Measurements from ENCODE around the gene GPRC5C. TPM values are rescaled to one million over a fixed set of nuclear protein-coding genes. Genes with fewer than 3 reads are reported as not detected.

Gene GPRC5C
- total and polyA plus RNA-seq, 2 of the 13 experiments (the other 11 are each of a cell fraction or from before 2014, with no cell fraction given): 85.6 to 300 TPM

DNA sequence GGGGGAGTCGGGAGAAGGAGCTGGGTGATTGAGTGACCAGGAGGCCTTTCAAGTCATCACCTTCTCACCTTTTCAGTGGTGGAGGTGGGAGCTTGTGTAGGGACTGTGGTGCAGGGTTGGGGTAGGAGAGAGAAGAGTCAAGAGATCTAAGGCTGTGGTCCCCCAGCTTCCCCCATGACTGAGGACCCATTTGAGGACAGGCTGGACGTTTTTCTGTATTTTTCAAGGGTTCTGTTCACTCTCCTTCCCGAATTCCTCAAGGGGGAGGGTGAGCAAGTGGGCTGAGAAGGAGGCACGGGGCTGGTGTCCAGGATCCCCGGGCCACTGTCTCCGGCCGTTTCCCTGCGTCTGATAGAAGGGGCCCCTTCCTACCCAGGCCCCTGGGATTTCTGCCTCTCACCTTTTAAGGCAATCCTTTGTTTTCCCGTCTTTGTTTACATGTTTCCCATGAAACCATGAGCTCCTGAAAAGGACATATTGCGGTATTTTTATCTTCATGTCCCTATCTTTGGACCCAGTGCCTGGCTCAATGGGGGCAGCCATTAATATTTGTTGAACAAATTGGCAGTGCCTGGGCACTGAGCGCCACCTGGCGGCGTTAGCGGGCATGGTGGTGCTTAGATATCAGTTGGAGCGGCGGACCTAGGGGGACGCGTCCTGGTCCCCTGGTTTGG is 25.4 kb downstream of the GPRC5C start (continued):
- TF ChIP-seq HNF4G (IDR thresholded peaks at IDR 0.05; ENCODE audit: borderline replicate concordance, low read depth, low read length) (no peak), HNF4G (CRISPR knock-in tag; IDR thresholded peaks at IDR 0.05; ENCODE audit: borderline replicate concordance, low read depth) (no peak), HOXA3 (CRISPR knock-in tag; IDR thresholded peaks at IDR 0.05) (0 out of 2 replicates have a peak, but pooled peaks have one; percentile 37), ZSCAN30 (CRISPR knock-in tag; IDR thresholded peaks at IDR 0.05) (no peak), HES4 (CRISPR knock-in tag; IDR thresholded peaks at IDR 0.05; ENCODE audit: borderline replicate concordance) (no peak), CBX5 (CRISPR knock-in tag; IDR thresholded peaks at IDR 0.05; ENCODE audit: borderline replicate concordance) (no peak), HDAC2 (CRISPR knock-in tag; IDR thresholded peaks at IDR 0.05) (no peak), ZNF747 (CRISPR knock-in tag; IDR thresholded peaks at IDR 0.05; ENCODE audit: borderline replicate concordance) (no peak; the same call in 1 of the 2 replicates), GPN1 (CRISPR knock-in tag; IDR thresholded peaks at IDR 0.05; ENCODE audit: borderline replicate concordance) (no peak), ZNF329 (CRISPR knock-in tag; IDR thresholded peaks at IDR 0.05; ENCODE audit: low read depth) (no peak), RARG (CRISPR knock-in tag; IDR thresholded peaks at IDR 0.05; ENCODE audit: low read depth) (no peak), ZNF589 (CRISPR knock-in tag; conservative IDR thresholded peaks at IDR 0.05) (no peak; the same call in 1 of the 2 replicates), ZNF44 (CRISPR knock-in tag; IDR thresholded peaks at IDR 0.05) (no peak), ZNF766 (CRISPR knock-in tag; IDR thresholded peaks at IDR 0.05; ENCODE audit: borderline replicate concordance) (no peak), GZF1 (CRISPR knock-in tag; IDR thresholded peaks at IDR 0.05) (0 out of 2 replicates have a peak, but pooled peaks have one; percentile 36), NBN (conservative IDR thresholded peaks at IDR 0.05) (no peak), ZNF383 (CRISPR knock-in tag; IDR thresholded peaks at IDR 0.05; ENCODE audit: borderline replicate concordance) (no peak)
- TF ChIP-seq, protein P1, sequence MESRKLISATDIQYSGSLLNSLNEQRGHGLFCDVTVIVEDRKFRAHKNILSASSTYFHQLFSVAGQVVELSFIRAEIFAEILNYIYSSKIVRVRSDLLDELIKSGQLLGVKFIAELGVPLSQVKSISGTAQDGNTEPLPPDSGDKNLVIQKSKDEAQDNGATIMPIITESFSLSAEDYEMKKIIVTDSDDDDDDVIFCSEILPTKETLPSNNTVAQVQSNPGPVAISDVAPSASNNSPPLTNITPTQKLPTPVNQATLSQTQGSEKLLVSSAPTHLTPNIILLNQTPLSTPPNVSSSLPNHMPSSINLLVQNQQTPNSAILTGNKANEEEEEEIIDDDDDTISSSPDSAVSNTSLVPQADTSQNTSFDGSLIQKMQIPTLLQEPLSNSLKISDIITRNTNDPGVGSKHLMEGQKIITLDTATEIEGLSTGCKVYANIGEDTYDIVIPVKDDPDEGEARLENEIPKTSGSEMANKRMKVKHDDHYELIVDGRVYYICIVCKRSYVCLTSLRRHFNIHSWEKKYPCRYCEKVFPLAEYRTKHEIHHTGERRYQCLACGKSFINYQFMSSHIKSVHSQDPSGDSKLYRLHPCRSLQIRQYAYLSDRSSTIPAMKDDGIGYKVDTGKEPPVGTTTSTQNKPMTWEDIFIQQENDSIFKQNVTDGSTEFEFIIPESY (CRISPR knock-in tag; IDR thresholded peaks at IDR 0.05): no peak
- TF ChIP-seq, protein P2, sequence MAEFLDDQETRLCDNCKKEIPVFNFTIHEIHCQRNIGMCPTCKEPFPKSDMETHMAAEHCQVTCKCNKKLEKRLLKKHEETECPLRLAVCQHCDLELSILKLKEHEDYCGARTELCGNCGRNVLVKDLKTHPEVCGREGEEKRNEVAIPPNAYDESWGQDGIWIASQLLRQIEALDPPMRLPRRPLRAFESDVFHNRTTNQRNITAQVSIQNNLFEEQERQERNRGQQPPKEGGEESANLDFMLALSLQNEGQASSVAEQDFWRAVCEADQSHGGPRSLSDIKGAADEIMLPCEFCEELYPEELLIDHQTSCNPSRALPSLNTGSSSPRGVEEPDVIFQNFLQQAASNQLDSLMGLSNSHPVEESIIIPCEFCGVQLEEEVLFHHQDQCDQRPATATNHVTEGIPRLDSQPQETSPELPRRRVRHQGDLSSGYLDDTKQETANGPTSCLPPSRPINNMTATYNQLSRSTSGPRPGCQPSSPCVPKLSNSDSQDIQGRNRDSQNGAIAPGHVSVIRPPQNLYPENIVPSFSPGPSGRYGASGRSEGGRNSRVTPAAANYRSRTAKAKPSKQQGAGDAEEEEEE (CRISPR knock-in tag; IDR thresholded peaks at IDR 0.05; ENCODE audit: borderline replicate concordance): no peak
- TF ChIP-seq, protein P3, sequence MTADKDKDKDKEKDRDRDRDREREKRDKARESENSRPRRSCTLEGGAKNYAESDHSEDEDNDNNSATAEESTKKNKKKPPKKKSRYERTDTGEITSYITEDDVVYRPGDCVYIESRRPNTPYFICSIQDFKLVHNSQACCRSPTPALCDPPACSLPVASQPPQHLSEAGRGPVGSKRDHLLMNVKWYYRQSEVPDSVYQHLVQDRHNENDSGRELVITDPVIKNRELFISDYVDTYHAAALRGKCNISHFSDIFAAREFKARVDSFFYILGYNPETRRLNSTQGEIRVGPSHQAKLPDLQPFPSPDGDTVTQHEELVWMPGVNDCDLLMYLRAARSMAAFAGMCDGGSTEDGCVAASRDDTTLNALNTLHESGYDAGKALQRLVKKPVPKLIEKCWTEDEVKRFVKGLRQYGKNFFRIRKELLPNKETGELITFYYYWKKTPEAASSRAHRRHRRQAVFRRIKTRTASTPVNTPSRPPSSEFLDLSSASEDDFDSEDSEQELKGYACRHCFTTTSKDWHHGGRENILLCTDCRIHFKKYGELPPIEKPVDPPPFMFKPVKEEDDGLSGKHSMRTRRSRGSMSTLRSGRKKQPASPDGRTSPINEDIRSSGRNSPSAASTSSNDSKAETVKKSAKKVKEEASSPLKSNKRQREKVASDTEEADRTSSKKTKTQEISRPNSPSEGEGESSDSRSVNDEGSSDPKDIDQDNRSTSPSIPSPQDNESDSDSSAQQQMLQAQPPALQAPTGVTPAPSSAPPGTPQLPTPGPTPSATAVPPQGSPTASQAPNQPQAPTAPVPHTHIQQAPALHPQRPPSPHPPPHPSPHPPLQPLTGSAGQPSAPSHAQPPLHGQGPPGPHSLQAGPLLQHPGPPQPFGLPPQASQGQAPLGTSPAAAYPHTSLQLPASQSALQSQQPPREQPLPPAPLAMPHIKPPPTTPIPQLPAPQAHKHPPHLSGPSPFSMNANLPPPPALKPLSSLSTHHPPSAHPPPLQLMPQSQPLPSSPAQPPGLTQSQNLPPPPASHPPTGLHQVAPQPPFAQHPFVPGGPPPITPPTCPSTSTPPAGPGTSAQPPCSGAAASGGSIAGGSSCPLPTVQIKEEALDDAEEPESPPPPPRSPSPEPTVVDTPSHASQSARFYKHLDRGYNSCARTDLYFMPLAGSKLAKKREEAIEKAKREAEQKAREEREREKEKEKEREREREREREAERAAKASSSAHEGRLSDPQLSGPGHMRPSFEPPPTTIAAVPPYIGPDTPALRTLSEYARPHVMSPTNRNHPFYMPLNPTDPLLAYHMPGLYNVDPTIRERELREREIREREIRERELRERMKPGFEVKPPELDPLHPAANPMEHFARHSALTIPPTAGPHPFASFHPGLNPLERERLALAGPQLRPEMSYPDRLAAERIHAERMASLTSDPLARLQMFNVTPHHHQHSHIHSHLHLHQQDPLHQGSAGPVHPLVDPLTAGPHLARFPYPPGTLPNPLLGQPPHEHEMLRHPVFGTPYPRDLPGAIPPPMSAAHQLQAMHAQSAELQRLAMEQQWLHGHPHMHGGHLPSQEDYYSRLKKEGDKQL (CRISPR knock-in tag; IDR thresholded peaks at IDR 0.05; ENCODE audit: low read depth): no peak

Data from HepG2 (cell line).